Left lobe of liver (tissue), 2 donors: Measurements from ENCODE around the gene PPDPF. TPM values are rescaled to one million over a fixed set of nuclear protein-coding genes. Genes with fewer than 3 reads are reported as not detected.
"Not testable (repeated sequence)": the region's sequence is repeated elsewhere in the genome, so short reads cannot be mapped to it uniquely, and the experiment has no call there.

Experiments used
- ATAC-seq: fragments of 200-7000 bp; cut with Tn5 transposase; one replicate; pipeline ENCODE4 v1.9.1; 2020; ENCODE audit warnings: mild to moderate bottlenecking, moderate library complexity
- DNase-seq: peaks from one replicate; pipeline ENCODE4 v3.0.0-alpha.2; 2020; ENCODE audit warnings: low spot score
- total RNA-seq: library from RNA; stranded (reverse); gene quantifications from one replicate; pipeline ENCODE4 v1.2.1, GENCODE V29; 2021
- donor health status: DM: no; HTN: no; CAD: no; lungs with moderate emphysema.
- donor health status: DM: no; HTN: yes; CAD: no.

PPDPF gene, protein sequence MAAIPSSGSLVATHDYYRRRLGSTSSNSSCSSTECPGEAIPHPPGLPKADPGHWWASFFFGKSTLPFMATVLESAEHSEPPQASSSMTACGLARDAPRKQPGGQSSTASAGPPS
- total RNA-seq = 88.0 TPM

- DNase-seq = peak; percentile 86
- peak; percentile 94 for ATAC-seq
Observed at GRCh38 chr20:63520504-63520933, at the start of gene PPDPF. Gene PPDPF (plus strand): TSS chr20:63520765. CDS start chr20:63521309, 544 bp downstream.

DNA sequence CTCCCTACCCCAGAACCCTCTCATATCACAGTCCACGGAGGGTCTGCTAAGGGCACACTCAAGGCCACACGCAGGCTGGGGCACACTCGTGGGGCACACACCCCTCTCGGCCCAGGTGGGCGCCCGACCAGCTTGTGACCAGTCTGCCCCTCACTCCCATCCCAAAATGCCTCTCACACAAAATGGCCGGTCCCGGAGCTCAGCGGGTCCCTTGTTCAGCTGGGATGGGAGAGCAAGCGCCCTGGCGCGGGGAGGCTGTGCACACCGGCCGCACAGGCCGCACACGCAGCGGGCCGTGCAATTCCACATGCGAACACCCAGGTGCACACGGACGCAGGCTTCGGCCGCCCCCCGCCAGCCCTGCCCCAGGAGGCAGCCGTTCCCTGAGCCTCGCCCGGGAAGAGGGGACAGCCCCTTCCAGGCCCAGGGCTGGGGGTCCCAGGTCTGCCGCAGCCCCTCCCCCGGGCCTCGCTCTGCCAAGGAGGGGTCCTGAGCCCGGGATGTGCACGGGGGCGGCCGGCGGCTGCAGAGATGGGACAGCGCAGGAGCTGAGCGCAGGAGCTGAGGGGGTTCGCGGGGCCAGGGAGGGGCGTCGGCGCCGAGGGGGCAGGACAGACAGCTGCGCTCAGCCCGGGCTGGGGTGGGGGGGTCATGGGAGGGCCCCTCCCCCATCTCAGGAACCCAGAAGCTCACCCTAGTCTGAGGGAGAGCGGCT is 49.4 kb upstream of the PPDPF start:
- DNase-seq = no peak
- ATAC-seq = peak; percentile 31

GRCh38 chr20:63471717-63471980 is 48.9 kb upstream of the PPDPF start:
- DNase-seq = no peak
- no peak for ATAC-seq

GRCh38 chr20:63471981-63472831 is 48.4 kb upstream of the PPDPF start, which contains the start of gene KCNQ2:
Gene KCNQ2 (minus strand): TSS chr20:63472655. CDS start chr20:63472463, 192 bp downstream.
- DNase-seq (no peak), ATAC-seq (no peak)

DNA sequence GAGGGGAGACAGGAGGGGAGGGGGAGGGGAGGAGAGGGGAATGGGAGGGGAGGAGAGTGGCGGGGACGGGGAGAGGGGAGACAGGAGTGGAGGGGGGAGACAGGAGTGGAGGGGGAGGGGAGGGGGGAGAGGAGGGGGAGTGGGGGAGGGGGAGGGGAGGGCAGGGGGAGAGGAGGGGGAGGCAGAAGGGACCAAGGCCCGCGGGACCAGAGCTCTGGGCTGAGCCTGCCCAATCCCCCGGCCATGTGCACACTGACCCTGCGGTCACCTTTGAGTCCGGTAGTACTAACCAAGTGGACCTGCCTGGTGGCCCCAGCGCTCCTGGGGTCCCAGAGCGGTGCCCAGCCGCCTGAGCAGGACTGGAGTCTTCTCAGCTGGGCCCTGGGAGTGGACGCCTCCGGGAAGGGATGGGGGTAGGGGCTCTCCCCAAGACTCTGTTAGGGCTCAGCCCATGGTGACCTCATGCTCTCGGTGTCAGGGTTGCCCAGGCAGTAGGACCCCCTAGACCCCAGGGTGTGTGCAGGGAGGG is 47.6 kb upstream of the PPDPF start:
- ATAC-seq = no peak
- DNase-seq = no peak

GRCh38 chr20:63473555-63474449 is 46.8 kb upstream of the PPDPF start:
- DNase-seq = no peak
- no peak for ATAC-seq

DNA sequence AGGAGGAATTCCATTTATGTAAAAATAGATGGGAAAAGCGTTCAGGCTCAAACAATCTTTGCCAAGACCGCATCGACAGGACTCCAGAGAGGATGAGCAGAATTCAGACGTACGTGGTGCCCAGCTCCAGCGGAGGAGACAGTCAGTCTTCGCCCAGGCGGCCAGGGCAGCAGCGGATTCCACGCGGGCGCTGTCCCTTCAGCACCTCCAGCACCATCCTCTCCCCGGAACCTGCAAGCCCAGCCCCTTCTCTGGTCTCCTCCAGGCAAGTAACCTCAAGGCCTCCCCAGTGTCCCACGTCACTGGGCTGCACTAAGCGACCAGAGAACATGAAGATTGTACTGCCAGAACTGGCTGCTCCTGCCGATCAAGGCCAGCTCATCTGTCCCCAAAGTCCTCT is 45.4 kb upstream of the PPDPF start:
- ATAC-seq = peak; percentile 37
- no peak for DNase-seq

GRCh38 chr20:63477061-63477616 is 43.4 kb upstream of the PPDPF start:
- ATAC-seq = no peak
- no peak for DNase-seq

GRCh38 chr20:63477944-63478343 is 42.6 kb upstream of the PPDPF start:
- no peak for ATAC-seq

DNA sequence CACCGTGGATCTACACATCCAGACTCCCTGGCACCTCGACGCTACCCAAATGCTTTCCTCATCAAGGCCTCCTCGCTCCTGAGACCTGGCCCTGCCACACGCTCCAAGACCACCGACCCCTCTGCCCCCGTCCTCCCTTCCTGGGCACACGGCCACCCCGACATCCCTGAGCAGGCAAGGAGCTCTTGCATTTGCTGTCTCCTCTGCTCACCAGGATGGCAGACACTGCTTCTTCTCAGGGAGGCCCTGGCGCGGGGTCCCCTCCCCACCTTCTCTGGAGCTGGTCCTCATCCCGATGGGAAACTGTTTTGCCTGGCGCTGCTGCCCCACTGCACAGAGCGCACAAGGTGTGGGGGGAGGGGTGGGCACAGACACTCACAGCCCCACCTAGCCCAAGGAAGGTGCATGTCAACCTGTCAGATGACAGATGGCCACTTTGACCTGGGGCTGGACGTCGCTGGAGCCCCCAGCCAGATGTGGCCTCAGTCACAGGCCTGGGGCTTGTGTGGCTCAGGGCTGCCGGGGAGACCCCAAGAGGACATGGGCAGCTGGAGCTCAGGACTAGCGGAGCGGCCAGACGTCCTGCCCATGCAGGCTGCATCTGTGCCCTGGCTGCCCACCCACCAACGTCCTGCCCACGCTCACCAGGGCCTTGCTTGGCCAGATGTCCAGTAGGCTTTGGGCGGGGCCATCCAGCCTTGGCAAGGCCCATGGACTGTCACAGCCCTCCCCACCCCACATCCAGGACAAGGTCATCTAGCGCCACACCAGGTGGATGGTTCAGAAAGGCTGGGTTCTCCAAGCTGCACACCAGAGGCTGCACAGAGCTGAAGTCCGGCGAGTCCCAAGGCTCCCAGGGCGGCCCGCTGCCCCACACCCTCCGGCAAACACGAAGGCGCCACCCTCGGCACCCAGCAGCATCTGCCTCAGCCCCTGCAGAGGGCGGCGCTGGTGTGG is 41.9 kb upstream of the PPDPF start:
- no peak for ATAC-seq
- no peak for DNase-seq

More at GRCh38 chr20:63477944-63478343, 42.6 kb upstream of the PPDPF start:
- no peak for DNase-seq

GRCh38 chr20:63479695-63480419 is 40.7 kb upstream of the PPDPF start:
- not testable (repeated sequence) for DNase-seq, ATAC-seq

DNA sequence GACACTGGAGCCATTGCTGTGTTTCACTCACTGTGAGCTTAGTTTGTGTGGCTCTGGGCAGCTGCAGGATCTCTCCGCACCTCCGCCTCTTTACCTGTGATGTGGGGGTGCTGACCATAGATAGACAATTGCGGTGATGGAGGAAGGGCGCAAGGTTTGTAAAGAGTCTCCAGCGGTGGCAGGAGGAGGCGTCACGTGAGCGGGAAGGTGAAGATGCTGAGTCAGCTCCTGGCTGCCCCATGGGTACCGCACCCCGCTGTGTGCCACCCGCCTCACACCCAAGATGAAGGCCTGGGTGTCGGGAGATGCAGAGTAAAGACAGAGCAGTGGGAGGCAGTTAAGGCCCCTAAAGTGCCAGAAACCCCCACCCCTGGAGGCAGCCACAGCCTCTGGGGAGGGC is 39.1 kb upstream of the PPDPF start:
- no peak for DNase-seq
- no peak for ATAC-seq

GRCh38 chr20:63482021-63482587 is 38.5 kb upstream of the PPDPF start:
- no peak for DNase-seq
- no peak for ATAC-seq

DNA sequence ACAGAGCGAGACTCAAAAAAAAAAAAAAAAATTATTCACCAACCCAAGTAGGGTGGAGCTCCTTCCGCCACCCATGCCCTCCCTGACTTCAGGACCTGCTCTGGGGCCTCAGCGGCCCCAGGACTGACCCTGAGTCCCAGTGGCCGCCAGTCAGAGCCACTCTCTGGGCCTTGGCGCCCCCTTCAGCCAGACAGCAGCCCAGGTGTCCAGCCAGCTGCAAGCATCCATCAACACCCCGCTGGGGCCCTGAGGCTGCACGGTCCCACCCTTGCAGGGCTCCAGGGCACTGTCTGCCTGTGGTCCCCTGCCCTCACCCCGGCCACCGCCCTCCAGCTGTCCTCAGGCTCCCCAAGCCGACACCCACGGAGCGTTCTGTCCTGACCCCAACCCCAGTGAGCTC is 36.7 kb upstream of the PPDPF start:
- ATAC-seq (peak; percentile 10), DNase-seq (no peak)

DNA sequence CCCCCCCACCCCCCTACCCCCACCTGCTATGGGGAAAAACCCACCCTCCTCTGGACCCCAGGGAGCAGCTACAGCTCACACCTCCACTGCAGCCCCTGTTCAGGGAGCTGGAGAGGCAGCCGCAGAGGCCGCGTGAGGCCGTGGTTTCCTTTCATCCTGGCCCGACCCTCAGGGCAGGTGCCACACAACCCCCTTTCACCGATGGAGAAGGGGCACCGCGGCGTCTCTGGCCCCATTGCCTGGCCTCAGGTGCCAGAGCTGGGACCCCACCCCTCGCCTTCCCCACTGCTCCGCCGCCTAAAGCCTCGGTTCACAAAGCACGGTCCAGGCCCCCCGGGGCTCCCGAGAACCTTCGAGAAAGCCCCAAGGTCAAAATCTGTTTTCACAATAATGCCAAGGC is 36.3 kb upstream of the PPDPF start:
- no peak for ATAC-seq
- no peak for DNase-seq

- no peak for DNase-seq
- no peak for ATAC-seq
Observed at GRCh38 chr20:63484651-63485403, 35.7 kb upstream of the PPDPF start.

GRCh38 chr20:63486300-63486855 is 34.2 kb upstream of the PPDPF start:
- DNase-seq (no peak), ATAC-seq (no peak)
